ENCODE data around the gene DOCK2. TPM values are rescaled to one million over a fixed set of nuclear protein-coding genes. Genes with fewer than 3 reads are reported as not detected.

The DOCK2 gene
- total RNA-seq, 1 experiment from 2014 or later = 1.4 TPM

GRCh38 chr5:169991115-169991869, 354.2 kb downstream of the DOCK2 start:
- H3K36me3 ChIP-seq (ENCODE audit: control insufficient read depth, insufficient read depth, low read length) = no peaks in the 10 kb centered on the region
- no peak overlapping the region for H3K27ac ChIP-seq (ENCODE audit: low read length)
- no peaks in the 10 kb centered on the region; the same call in 1 of the 2 replicates for H3K27me3 ChIP-seq (ENCODE audit: control insufficient read depth, insufficient read depth, low read length)
- DNase-seq (ENCODE audit: low read depth, low spot score) (no peak), ATAC-seq (no peak)
- no peak overlapping the region for H3K4me3 ChIP-seq (ENCODE audit: low read depth in 2 of 2, low read length in 2 of 2)
- ChIA-PET CTCF (no interaction called here), POLR2A (no interaction called here)
- in situ Hi-C loops (cut with HindIII; ENCODE audit: low pct_unique_long_range_greater_than_20kb, low sequenced_read_pairs) = no loop called here
- TF ChIP-seq, protein P1, sequence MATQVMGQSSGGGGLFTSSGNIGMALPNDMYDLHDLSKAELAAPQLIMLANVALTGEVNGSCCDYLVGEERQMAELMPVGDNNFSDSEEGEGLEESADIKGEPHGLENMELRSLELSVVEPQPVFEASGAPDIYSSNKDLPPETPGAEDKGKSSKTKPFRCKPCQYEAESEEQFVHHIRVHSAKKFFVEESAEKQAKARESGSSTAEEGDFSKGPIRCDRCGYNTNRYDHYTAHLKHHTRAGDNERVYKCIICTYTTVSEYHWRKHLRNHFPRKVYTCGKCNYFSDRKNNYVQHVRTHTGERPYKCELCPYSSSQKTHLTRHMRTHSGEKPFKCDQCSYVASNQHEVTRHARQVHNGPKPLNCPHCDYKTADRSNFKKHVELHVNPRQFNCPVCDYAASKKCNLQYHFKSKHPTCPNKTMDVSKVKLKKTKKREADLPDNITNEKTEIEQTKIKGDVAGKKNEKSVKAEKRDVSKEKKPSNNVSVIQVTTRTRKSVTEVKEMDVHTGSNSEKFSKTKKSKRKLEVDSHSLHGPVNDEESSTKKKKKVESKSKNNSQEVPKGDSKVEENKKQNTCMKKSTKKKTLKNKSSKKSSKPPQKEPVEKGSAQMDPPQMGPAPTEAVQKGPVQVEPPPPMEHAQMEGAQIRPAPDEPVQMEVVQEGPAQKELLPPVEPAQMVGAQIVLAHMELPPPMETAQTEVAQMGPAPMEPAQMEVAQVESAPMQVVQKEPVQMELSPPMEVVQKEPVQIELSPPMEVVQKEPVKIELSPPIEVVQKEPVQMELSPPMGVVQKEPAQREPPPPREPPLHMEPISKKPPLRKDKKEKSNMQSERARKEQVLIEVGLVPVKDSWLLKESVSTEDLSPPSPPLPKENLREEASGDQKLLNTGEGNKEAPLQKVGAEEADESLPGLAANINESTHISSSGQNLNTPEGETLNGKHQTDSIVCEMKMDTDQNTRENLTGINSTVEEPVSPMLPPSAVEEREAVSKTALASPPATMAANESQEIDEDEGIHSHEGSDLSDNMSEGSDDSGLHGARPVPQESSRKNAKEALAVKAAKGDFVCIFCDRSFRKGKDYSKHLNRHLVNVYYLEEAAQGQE (IDR thresholded peaks at IDR 0.05; ENCODE audit: insufficient read depth in 1 of 2, low read depth in 2 of 2, low read length in 1 of 2) = no peak
- TF ChIP-seq SIN3A (IDR thresholded peaks at IDR 0.05; ENCODE audit: borderline replicate concordance, insufficient read depth, low read depth, low read length) (no peak), CTCF (IDR thresholded peaks at IDR 0.05) (no peak), POLR2AphosphoS5 (IDR thresholded peaks at IDR 0.05; ENCODE audit: low read depth, low read length) (no peak), TCF7L2 (IDR thresholded peaks at IDR 0.05; ENCODE audit: low read depth, low read length) (no peak)
- BruUV-seq (replicated peaks) = no TSS peak
- H3K9me3 ChIP-seq (ENCODE audit: control insufficient read depth, insufficient read depth, low read depth, low read length) = no peaks in the 10 kb centered on the region
- no peaks in the 10 kb centered on the region for H3K4me1 ChIP-seq (ENCODE audit: control insufficient read depth, insufficient read depth, low read length)
- intact Hi-C loops (cut with micrococcal nuclease; ENCODE audit: unreplicated experiment) = no loop called here

- no peaks in the 10 kb centered on the region for H3K27me3 ChIP-seq (ENCODE audit: control insufficient read depth, insufficient read depth, low read length)
- TF ChIP-seq POLR2AphosphoS5 (IDR thresholded peaks at IDR 0.05; ENCODE audit: low read depth, low read length) (no peak), SIN3A (IDR thresholded peaks at IDR 0.05; ENCODE audit: borderline replicate concordance, insufficient read depth, low read depth, low read length) (no peak), CTCF (IDR thresholded peaks at IDR 0.05) (no peak), TCF7L2 (IDR thresholded peaks at IDR 0.05; ENCODE audit: low read depth, low read length) (no peak)
- TF ChIP-seq, protein P1 (IDR thresholded peaks at IDR 0.05; ENCODE audit: insufficient read depth in 1 of 2, low read depth in 2 of 2, low read length in 1 of 2) = no peak
- no peaks in the 10 kb centered on the region for H3K9me3 ChIP-seq (ENCODE audit: control insufficient read depth, insufficient read depth, low read depth, low read length)
- in situ Hi-C loops (cut with HindIII; ENCODE audit: low pct_unique_long_range_greater_than_20kb, low sequenced_read_pairs) = no loop called here
- no peak for DNase-seq (ENCODE audit: low read depth, low spot score)
- H3K4me1 ChIP-seq (ENCODE audit: control insufficient read depth, insufficient read depth, low read length) = no peaks in the 10 kb centered on the region
- no peak overlapping the region for H3K4me3 ChIP-seq (ENCODE audit: low read depth in 2 of 2, low read length in 2 of 2)
- H3K27ac ChIP-seq (ENCODE audit: low read length) = no peak overlapping the region
- ChIA-PET POLR2A (no interaction called here), CTCF (no interaction called here)
- no peak for ATAC-seq
- no peaks in the 10 kb centered on the region for H3K36me3 ChIP-seq (ENCODE audit: control insufficient read depth, insufficient read depth, low read length)
- intact Hi-C loops (cut with micrococcal nuclease; ENCODE audit: unreplicated experiment) = no loop called here
- BruUV-seq (replicated peaks) = no TSS peak
These were observed 355.9 kb downstream of the DOCK2 start for GRCh38 chr5:169992789-169993484.
